HL-60 (cell line): ENCODE measurements around the gene ST6GAL1.

Experiments
- CTCF ChIP-seq: IDR thresholded peaks from one replicate; pipeline ENCODE4 v1.5.1; 2011; ENCODE audit warnings: low read length, control low read depth, inconsistent platforms; ENCODE audit not compliant: insufficient read depth
- POLR2AphosphoS5 ChIP-seq: IDR thresholded peaks from 2 replicates; pipeline ENCODE4 v1.6.1; 2012; ENCODE audit warnings: low read depth
- REST ChIP-seq: IDR thresholded peaks from 2 replicates; pipeline ENCODE4 v1.6.1; 2012; ENCODE audit warnings: low read depth; ENCODE audit not compliant: insufficient replicate concordance

GRCh38 chr3:186997473-186997939 is 67.2 kb downstream of the ST6GAL1 start:
- TF ChIP-seq CTCF, result no peak
- TF ChIP-seq REST, result no peak
- TF ChIP-seq POLR2AphosphoS5, result no peak
